Right ventricle myocardium inferior (tissue), 1 donor: ENCODE measurements around the gene KRTAP5-4. TPM values are rescaled to one million over a fixed set of nuclear protein-coding genes. Genes with fewer than 3 reads are reported as not detected.
"Not testable (repeated sequence)": the region's sequence is repeated elsewhere in the genome, so short reads cannot be mapped to it uniquely, and the experiment has no call there.

Source experiments
- ATAC-seq: fragments of 200-7000 bp; cut with Tn5 transposase; one replicate; pipeline ENCODE4 v1.9.1; 2020; ENCODE audit warnings: mild to moderate bottlenecking, moderate library complexity
- DNase-seq: peaks from one replicate; pipeline ENCODE4 v3.0.0; 2021; ENCODE audit errors: missing footprints
- intact Hi-C: fragments of 100-400 bp; cut with DNase I; formaldehyde crosslinking; loops from one replicate; pipeline ENCODE4 v1.11.0; 2022
- total RNA-seq: library from RNA; stranded (reverse); fragmentation: NEBNext Ultra II Directional; extraction: Animal tissue kit (Norgen Biotek cat#: 25700); gene quantifications from one replicate; pipeline ENCODE4 v1.2.1, GENCODE V29; 2021
- donor health status: DM: no; HTN: yes; CAD: no; lungs with severe emphysema.

Gene KRTAP5-4
- total RNA-seq, 1 donor from 2014 or later, result not detected

GRCh38 chr11:1589996-1590395 is 31.9 kb downstream of the KRTAP5-4 start:
- DNase-seq (no peak), ATAC-seq (no peak)
- intact Hi-C loops, result no loop called here

- intact Hi-C loops, DNase-seq: not testable (repeated sequence)
- ATAC-seq, result peak; percentile 39
These were observed 32.6 kb downstream of the KRTAP5-4 start for GRCh38 chr11:1589191-1589963.

- intact Hi-C loops, result no loop called here
- DNase-seq (no peak), ATAC-seq (no peak)
These were observed 35.2 kb downstream of the KRTAP5-4 start for GRCh38 chr11:1586699-1587098.

DNA sequence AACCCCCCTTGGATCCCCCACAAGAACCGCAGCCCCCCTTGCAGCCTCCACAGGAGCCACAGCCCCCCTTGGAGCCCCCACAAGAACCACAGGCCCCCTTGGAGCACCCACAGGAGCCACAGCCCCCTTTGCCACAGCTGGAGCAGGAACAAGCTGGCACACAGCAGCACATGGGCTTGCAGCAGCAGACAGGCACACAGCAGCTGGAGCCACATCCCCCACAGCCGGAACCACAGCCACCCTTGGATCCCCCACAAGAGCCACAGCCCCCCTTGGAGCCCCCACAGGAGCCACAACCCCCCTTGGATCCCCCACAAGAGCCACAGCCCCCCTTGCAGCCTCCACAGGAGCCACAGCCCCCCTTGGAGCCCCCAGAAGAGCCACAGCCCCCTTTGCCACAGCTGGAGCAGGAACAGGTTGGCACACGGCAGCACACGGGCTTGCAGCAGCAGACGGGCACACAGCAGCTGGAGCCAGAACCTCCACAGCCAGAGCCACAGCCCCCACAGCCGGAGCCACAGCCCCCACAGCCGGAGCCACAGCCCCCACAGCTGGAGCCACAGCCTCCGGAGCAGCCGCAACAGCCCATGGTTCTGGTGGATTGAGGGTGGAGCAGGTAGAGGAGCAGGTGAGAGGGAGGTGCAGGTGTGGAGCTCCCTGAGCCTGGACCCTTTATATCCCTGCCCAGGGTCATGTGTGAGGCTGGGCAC is 37.1 kb downstream of the KRTAP5-4 start, which contains the start of gene KRTAP5-1:
TSS of gene KRTAP5-1 (minus strand) at position 623 of the 710 bp plus-strand sequence. CDS start at position 589, 34 bp downstream.
- ATAC-seq, intact Hi-C loops, DNase-seq: not testable (repeated sequence)

GRCh38 chr11:1582909-1583308 is 39.0 kb downstream of the KRTAP5-4 start:
- ATAC-seq, DNase-seq, intact Hi-C loops: not testable (repeated sequence)

DNA sequence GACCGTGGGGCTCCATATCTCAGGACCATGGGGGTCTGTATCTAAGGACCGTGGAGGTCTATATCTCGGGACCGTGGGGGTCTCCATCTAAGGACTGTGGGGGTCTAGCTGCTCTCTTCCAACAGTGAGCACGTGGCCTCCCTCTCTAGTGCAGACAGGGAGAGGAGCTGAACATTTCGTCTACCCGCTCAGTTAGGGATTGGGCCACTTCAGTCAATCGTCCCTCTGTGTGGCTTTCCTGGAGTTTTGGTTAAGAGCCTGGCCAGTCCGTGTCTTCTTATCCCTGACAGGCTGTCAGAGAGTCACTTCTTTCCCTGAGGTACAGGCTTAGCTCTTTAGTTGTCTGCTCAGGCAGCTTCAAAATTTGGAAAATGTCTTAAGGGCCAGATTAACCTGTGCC is 40.0 kb downstream of the KRTAP5-4 start:
- intact Hi-C loops, result no loop called here
- no peak for DNase-seq
- ATAC-seq, result no peak

DNA sequence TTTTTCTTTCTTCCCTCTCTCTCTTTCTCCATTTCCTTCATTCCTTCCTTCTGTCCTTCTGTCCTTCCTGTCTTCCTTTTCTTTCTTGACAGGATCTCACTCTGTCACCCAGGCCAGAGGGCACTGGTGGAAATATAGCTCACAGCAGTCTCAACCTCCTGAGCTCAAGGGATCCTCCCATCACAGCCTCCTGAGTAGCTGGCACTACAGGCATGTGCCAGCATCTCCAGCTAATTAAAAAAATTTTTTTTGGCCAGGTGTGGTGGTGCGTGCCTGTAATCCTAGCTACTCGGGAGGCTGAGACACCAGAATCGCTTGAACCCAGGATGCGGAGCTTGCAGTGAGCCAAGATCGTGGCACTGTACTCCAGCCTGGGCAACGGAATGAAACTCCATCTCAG is 45.1 kb downstream of the KRTAP5-4 start:
- DNase-seq (no peak), ATAC-seq (no peak)
- intact Hi-C loops, result no loop called here

GRCh38 chr11:1575756-1576155 is 46.2 kb downstream of the KRTAP5-4 start:
- ATAC-seq, DNase-seq, intact Hi-C loops: not testable (repeated sequence)

DNA sequence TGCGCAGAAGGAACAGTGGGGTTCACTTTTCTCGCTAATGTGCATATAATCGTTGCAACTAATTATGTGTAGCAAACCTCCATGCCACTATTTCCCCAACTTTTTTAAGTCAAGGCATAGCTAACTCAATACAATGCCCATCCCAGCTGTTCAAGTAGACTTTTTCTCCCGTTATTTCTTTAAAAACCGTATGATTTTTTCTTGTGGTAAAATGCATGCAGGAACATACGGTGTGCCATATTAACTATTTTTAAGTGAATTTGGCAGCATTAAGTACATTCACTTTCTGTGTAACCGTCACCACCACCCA is 47.0 kb downstream of the KRTAP5-4 start:
- no peak for DNase-seq
- intact Hi-C loops, result loop anchor here (1.0 to 5.0 kb wide), 3 partner anchors 29 to 373 kb away; no protein-coding TSS in a partner anchor
- no peak for ATAC-seq

DNA sequence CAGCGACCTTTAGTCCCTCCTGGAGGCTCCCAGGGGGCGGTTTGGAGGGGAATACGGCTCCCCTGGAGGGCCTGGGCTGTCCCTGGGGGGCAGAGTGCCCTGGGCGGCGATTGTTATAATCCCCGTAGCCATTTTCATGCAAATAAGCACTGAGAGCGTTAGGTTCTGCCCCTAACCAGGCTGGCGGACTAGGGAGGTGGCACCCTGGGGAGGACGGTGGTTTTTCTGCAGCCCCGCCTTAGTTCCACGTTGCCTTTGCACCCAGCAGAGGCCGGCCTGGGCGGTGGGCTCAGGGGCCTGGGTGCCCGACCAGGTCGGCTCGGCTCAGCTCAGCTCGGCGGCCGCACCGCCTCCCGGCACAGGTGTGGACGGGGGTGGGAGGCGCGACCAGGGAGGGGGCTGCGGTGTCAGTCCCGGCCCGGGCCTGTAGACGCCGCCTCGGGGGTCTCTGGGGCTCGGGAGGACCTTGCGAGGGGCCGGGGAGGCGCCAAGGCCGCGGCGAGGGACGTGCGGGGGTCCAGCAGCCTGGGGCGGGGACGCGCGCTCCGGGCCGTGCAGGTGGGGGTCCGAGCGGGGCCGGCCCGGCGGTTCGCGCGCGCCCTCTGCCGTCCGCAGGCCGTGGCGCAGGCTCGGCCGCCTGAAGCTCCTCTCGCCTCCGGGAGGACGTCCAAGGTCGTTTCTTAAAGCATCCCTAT is 47.6 kb downstream of the KRTAP5-4 start:
- intact Hi-C loops, result loop anchor here (1.0 to 5.0 kb wide), 3 partner anchors 28 to 372 kb away; no protein-coding TSS in a partner anchor
- peak; percentile 64 for ATAC-seq
- DNase-seq, result no peak

DNA sequence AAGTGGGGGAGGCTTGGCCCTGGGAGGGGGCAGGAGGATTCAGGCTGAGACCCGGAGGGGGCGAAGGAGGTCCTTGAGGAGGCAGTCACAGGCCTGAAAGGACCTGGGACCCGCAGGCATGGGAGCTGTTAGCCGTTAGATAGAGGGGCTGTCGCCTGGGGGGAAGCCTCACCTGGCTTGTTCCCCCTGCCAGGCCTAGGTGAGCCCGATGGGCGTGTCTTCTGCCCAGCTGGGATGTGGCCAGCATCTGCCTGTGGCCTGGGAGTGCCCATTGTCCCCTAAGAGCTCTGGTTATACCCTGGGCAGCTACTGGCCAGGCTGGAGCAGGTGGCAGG is 48.1 kb downstream of the KRTAP5-4 start:
- no peak for DNase-seq
- intact Hi-C loops, result loop anchor here (1.0 to 5.0 kb wide), 4 partner anchors 15 to 372 kb away; no protein-coding TSS in a partner anchor
- no peak for ATAC-seq

DNA sequence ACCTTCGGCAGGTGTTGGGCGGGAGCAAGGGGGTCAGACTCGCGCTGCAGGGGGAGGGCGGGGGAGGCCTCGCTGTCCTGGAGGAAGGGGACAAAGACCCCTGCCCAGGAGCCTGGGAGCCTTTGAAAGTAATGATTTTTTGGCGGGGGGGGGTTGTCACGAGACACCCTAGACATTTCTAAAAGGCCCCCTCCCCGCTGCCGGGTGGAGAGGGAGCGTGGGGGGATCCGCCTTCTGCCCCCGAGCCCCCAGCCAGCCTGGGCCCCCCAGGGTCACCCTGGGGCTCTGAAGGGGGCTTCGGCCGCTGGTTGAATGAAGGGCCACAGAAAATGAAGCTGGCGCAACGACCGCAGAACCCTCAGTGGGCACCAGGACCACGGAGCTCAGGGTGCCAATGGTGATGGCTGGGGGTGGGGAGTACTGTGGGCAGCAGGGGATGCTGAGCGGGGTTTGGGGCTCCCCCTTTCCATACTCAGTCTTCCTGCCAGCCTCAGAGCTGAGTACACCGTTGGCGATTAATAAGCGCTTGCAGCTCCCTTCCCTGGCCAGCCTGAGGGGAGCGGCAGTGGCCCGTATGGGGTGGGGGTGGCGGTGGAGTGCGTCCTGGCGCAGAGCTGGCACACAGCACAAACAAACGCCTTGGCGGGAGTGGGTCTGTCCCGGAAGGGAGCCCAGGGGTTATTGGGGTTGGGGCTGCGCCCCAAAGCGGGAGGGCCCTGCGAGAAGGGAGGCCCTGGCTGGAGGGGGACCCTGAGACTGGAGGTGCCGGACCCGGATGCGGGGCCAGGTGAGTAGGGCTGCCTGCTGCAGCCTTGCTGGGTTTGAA is 48.6 kb downstream of the KRTAP5-4 start:
- DNase-seq (no peak), ATAC-seq (no peak)
- intact Hi-C loops, result loop anchor here (2.0 to 5.0 kb wide), 3 partner anchors 14 to 371 kb away; no protein-coding TSS in a partner anchor

DNA sequence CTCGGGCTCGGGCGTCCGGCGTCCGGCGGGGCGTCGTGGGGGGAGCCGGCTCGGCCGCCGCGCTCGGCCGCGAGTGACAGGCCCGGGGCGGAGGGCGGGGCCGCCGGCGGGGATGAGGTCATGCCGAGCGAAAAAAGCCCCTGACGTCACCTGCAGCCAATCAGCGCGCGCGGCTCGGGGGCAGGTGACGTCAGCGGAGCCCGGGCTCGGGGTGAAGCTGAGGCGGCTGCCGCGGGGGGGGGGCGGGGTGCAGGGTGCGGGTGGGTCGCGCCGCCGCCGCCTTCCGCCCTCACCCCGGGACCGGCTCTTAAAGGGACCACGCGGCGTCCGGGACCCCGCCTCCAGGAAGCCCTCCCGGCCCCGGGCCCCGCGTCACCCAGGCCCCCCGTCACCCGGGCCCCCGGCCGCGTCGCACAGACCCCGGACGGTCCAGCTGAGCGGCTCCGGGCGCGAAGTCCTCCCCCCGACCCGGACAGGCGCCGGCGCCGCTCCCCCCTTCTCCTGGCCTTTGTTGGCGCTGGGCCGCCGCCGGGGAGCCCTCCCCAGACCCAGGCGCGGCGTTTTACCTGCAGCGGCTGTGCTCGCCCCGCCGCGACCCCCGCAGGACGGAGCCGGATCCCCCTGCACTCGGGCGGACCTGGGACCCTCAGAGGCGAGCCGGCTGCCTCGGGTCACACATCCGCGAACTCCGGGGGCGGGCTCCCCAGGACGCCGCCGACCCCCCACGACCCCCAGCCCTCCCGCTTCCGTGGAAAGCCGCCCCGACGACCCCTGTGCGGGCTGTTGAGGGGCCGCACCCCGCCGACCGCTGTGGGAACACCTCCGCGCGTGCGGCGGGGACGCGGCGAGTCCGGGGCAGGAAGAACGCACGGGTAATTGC is 49.5 kb downstream of the KRTAP5-4 start, which contains the start of gene DUSP8:
TSS of gene DUSP8 (minus strand) at position 75 of the 880 bp plus-strand sequence. CDS start 6,445 bp downstream, outside the sequence.
- ATAC-seq, result peak; percentile 83
- DNase-seq, result peak; percentile 95
- intact Hi-C loops, result loop anchor here (2.0 to 5.0 kb wide), 3 partner anchors 14 to 370 kb away; no protein-coding TSS in a partner anchor

GRCh38 chr11:1571760-1572196 is 50.2 kb downstream of the KRTAP5-4 start:
- DNase-seq (no peak), ATAC-seq (no peak)
- intact Hi-C loops, result loop anchor here (2.0 to 5.0 kb wide), 3 partner anchors 13 to 369 kb away; no protein-coding TSS in a partner anchor
